Measurements from ENCODE around the gene FABP1. TPM values are rescaled to one million over a fixed set of nuclear protein-coding genes. Genes with fewer than 3 reads are reported as not detected.

FABP1 gene
- total RNA-seq, 1 donor from 2014 or later = not detected

DNA sequence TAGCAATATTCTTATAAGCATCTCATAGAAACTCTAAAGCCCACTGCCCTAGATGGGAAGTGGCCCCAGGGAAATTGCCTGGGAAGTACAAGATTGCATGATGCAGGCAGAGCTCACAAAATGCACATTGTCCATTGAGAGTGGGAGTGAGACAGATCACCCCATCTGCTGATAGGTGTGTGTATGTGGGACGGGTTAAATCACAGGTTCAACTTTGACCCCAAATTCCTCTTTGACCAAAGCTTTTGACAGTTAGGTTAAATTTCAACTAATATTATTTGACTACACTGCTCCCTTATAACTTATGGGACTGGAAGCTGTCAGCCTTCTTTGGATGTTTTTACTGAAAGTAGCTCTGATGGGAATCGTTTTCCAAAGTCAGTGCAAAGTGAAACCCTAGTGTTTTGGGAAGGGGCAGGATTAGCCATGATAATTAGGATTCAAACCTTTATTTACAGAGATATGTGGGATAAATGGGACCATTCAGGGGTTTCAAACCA lies 11.4 kb upstream of the FABP1 start:
- ATAC-seq (no peak), DNase-seq (no peak)
- intact Hi-C loops (cut with DNase I) = no loop called here
- H3K9me3 ChIP-seq = peaks cover 5% of the 10 kb centered on the region
- H3K4me3 ChIP-seq = no peak overlapping the region
- H3K4me1 ChIP-seq = no peaks in the 10 kb centered on the region
- no peaks in the 10 kb centered on the region for H3K36me3 ChIP-seq
- H3K27me3 ChIP-seq (ENCODE audit: low read depth) = no peaks in the 10 kb centered on the region
- TF ChIP-seq CTCF (IDR thresholded peaks at IDR 0.05) = no peak
- no peak overlapping the region for H3K27ac ChIP-seq

- Histone ChIP-seq H3K36me3 (no peaks in the 10 kb centered on the region), H3K9me3 (peaks cover 5% of the 10 kb centered on the region), H3K4me3 (no peak overlapping the region), H3K27me3 (ENCODE audit: low read depth) (no peaks in the 10 kb centered on the region), H3K27ac (no peak overlapping the region), H3K4me1 (no peaks in the 10 kb centered on the region)
- ATAC-seq = no peak
- TF ChIP-seq CTCF (IDR thresholded peaks at IDR 0.05) = no peak
- intact Hi-C loops (cut with DNase I) = no loop called here
- no peak for DNase-seq
Observed at GRCh38 chr2:88137833-88138232, 10.0 kb upstream of the FABP1 start.

- no peaks in the 10 kb centered on the region for H3K4me1 ChIP-seq
- no peaks in the 10 kb centered on the region for H3K36me3 ChIP-seq
- peaks cover under 1% of the 10 kb centered on the region for H3K9me3 ChIP-seq
- intact Hi-C loops (cut with DNase I) = no loop called here
- no peak for DNase-seq
- TF ChIP-seq CTCF (IDR thresholded peaks at IDR 0.05) = no peak
- no peak overlapping the region for H3K27ac ChIP-seq
- ATAC-seq = no peak
- no peaks in the 10 kb centered on the region for H3K27me3 ChIP-seq (ENCODE audit: low read depth)
- no peak overlapping the region for H3K4me3 ChIP-seq
Observed at GRCh38 chr2:88136817-88137216, 9.0 kb upstream of the FABP1 start.

DNA sequence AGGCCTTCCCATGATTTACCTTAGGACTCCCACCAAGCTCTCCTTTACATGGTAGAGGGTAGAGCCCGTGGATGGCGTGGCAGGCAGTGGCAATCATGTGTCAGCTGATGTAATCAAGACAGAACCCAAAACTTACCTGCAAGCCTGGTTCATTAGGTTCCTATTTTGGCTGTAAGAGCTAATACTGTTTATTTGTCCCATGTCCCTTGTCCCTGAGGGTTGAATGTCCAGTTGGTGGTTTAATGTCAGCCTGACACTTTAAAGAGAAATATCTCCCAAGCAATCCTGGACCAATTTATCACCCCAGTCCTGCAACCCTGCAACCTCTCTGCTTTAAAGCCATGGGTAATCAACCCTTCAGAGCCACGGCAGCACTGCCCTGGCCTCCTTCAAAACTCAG lies 6.0 kb upstream of the FABP1 start:
- Histone ChIP-seq H3K27ac (no peak overlapping the region), H3K4me3 (no peak overlapping the region), H3K9me3 (no peaks in the 10 kb centered on the region), H3K27me3 (ENCODE audit: low read depth) (no peaks in the 10 kb centered on the region), H3K4me1 (no peaks in the 10 kb centered on the region), H3K36me3 (no peaks in the 10 kb centered on the region)
- DNase-seq (no peak), ATAC-seq (no peak)
- intact Hi-C loops (cut with DNase I) = no loop called here
- no peak for TF ChIP-seq CTCF (IDR thresholded peaks at IDR 0.05)

DNA sequence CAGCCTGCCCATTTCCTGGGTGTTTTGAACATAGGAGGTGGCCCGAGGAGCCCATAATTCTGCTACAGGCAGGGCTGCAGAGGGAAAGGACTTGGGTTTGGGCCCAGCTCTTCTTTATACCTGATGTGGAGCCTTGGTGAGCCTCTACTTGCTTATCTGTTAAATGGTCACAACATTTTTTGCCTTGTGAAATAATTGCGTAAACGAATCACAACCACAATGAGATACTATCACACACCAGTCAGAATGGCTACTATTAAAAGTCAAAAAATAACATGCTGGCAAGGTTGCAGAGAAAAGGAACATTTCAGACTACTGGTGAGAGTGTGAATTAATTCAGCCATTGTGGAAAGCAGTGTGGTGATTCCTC lies 4.1 kb upstream of the FABP1 start:
- ATAC-seq (no peak), DNase-seq (no peak)
- no peak overlapping the region for H3K4me3 ChIP-seq
- no peaks in the 10 kb centered on the region for H3K4me1 ChIP-seq
- intact Hi-C loops (cut with DNase I) = no loop called here
- H3K27ac ChIP-seq = no peak overlapping the region
- no peaks in the 10 kb centered on the region for H3K27me3 ChIP-seq (ENCODE audit: low read depth)
- TF ChIP-seq CTCF (IDR thresholded peaks at IDR 0.05) = no peak
- H3K36me3 ChIP-seq = no peaks in the 10 kb centered on the region
- H3K9me3 ChIP-seq = no peaks in the 10 kb centered on the region

Data from lower lobe of right lung (tissue), 2 donors.